Measurements from ENCODE around the gene TMEM163. TPM values are rescaled to one million over a fixed set of nuclear protein-coding genes. Genes with fewer than 3 reads are reported as not detected.

Gene TMEM163
- total RNA-seq, 1 donor from 2014 or later, result 1.0 TPM

- no peak for TF ChIP-seq CTCF (conservative IDR thresholded peaks at IDR 0.05)
- no peak overlapping the region for H3K4me3 Mint-ChIP-seq
- H3K9me3 Mint-ChIP-seq, result no peaks in the 10 kb centered on the region
Observed at GRCh38 chr2:134406311-134406710, 312.5 kb downstream of the TMEM163 start.

More at GRCh38 chr2:134406311-134406710, 312.5 kb downstream of the TMEM163 start:
- no peak overlapping the region for H3K27ac Mint-ChIP-seq (ENCODE audit: unreplicated experiment)
- DNase-seq (ENCODE audit: low read depth, low spot score), result no peak
- H3K36me3 Mint-ChIP-seq (ENCODE audit: low read depth), result peaks cover 4% of the 10 kb centered on the region
- peaks cover 11% of the 10 kb centered on the region for H3K4me1 Mint-ChIP-seq
- H3K27me3 Mint-ChIP-seq (ENCODE audit: low read depth), result peaks cover 19% of the 10 kb centered on the region

Other genes starting within 250 kb of the TMEM163 start
- gene ACMSD, start 119.6 kb upstream of the TMEM163 start, total RNA-seq, result not detected in 2 replicates
- gene CCNT2, start 199.8 kb upstream of the TMEM163 start, total RNA-seq, result 64.6 and 65.5 TPM in 2 replicates